Neural cell (in vitro differentiated cells): ENCODE results near the gene BUD31.

Experiments
- EP300 ChIP-seq: fragments of 450-650 bp; conservative IDR thresholded peaks from 2 replicates; pipeline ENCODE4 v1.6.1; 2014; ENCODE audit warnings: antibody characterized with exemption, mild to moderate bottlenecking, moderate library complexity; ENCODE audit not compliant: poor library complexity, severe bottlenecking
- EZH2 ChIP-seq: fragments of 200-600, 300-800 bp; shearing (Covaris generic), sonication (generic); IDR thresholded peaks from 2 replicates; pipeline ENCODE4 v1.6.1; 2014; ENCODE audit warnings: antibody characterized with exemption, low read length, borderline replicate concordance, mild to moderate bottlenecking; ENCODE audit not compliant: insufficient read depth, poor library complexity, severe bottlenecking
- MXI1 ChIP-seq: fragments of 450-650 bp; conservative IDR thresholded peaks from 2 replicates; pipeline ENCODE4 v1.6.1; 2014; ENCODE audit warnings: antibody characterized with exemption, mild to moderate bottlenecking; ENCODE audit not compliant: poor library complexity, severe bottlenecking
- POLR2AphosphoS5 ChIP-seq: IDR thresholded peaks from 2 replicates; pipeline ENCODE4 v1.6.1; 2012
- SMC3 ChIP-seq: fragments of 450-650 bp; conservative IDR thresholded peaks from 2 replicates; pipeline ENCODE4 v1.6.1; 2014; ENCODE audit warnings: antibody characterized with exemption, mild to moderate bottlenecking, moderate library complexity; ENCODE audit not compliant: poor library complexity
- TF ChIP-seq, protein P1 (sequence below): fragments of 450-650 bp; IDR thresholded peaks from 2 replicates; pipeline ENCODE4 v1.5.1; 2014; ENCODE audit warnings: antibody characterized with exemption, mild to moderate bottlenecking, moderate library complexity; ENCODE audit not compliant: poor library complexity, severe bottlenecking

DNA sequence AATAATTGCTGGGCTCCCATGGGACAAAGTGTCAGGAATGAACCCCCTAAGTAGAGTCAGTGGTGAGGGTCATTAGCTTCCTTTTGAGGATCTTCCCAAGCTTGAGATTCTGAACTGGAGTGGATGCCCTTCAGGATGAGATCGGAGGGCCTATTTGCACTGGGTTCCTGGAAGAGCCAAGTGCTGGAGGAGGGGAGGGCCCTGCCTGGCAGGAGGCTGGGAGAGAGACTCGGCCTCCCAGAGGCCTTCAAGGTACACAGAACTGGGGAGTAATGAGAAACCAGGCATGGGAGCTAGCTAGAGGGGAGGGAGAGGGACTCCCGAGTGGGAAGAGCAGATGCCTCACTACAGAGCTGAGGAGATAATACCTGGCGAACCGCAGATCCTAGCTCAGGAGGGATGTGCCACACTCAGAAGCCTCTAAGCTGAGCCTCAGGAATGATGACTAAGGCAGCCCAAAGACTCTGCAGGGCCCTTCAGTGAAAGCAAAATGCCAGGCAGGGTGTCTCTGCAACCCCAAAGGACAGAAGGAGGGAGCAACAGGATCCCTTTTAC lies 9.8 kb upstream of the BUD31 start:
- TF ChIP-seq, protein P1, sequence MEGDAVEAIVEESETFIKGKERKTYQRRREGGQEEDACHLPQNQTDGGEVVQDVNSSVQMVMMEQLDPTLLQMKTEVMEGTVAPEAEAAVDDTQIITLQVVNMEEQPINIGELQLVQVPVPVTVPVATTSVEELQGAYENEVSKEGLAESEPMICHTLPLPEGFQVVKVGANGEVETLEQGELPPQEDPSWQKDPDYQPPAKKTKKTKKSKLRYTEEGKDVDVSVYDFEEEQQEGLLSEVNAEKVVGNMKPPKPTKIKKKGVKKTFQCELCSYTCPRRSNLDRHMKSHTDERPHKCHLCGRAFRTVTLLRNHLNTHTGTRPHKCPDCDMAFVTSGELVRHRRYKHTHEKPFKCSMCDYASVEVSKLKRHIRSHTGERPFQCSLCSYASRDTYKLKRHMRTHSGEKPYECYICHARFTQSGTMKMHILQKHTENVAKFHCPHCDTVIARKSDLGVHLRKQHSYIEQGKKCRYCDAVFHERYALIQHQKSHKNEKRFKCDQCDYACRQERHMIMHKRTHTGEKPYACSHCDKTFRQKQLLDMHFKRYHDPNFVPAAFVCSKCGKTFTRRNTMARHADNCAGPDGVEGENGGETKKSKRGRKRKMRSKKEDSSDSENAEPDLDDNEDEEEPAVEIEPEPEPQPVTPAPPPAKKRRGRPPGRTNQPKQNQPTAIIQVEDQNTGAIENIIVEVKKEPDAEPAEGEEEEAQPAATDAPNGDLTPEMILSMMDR, result no peak
- TF ChIP-seq EZH2 (no peak), POLR2AphosphoS5 (no peak), EP300 (no peak), SMC3 (no peak), MXI1 (no peak)
